SK-N-SH (cell line): Measurements from ENCODE around the gene EIF4G1. TPM values are rescaled to one million over a fixed set of nuclear protein-coding genes. Genes with fewer than 3 reads are reported as not detected.
A peak's percentile ranks its signal among the peaks of the same experiment; 100 is the strongest.

Source experiments
- CTCF ChIA-PET: fragments of 300-600, 350-600 bp; formaldehyde crosslinking; extraction: SDS; loops from one replicate; lab custom pipeline; 2021; lab: Yijun Ruan, JAX
- POLR2A ChIA-PET: fragments of 350-600 bp; sonication (Branson Sonifier 250); formaldehyde crosslinking; extraction: SDS; loops from one replicate; lab custom pipeline; 2020; ENCODE audit warnings: antibody characterized with exemption, inconsistent platforms; lab: Yijun Ruan, JAX
- DNase-seq: peaks from one replicate; pipeline ENCODE4 v3.0.0; 2012
- H2AFZ ChIP-seq: fragments of 200-600 bp; sonication (generic); 2 replicates; pipeline ENCODE4 v1.8.1; 2016; ENCODE audit warnings: antibody characterized with exemption, mild to moderate bottlenecking, low read depth
- H3F3A ChIP-seq: fragments of 200-600 bp; sonication (generic); replicated peaks from 2 replicates; pipeline ENCODE3; 2016; ENCODE audit warnings: antibody characterized with exemption, mild to moderate bottlenecking; ENCODE audit not compliant: insufficient read depth
- H3K27ac ChIP-seq, 2 experiments: fragments of 200-500 bp in 1 of 2; fragments of 200-600 bp in 1 of 2; sonication (Bioruptor generic) in 1 of 2; sonication (generic), shearing (Covaris generic) in 1 of 2; 2 replicates each; pipeline versions ENCODE4 v1.5.1 to v1.6.1; 2014 to 2016; ENCODE audit warnings: low read depth in 2 of 2, inconsistent platforms in 1 of 2, low read length in 1 of 2, mild to moderate bottlenecking in 1 of 2, mixed read lengths in 1 of 2
- H3K27me3 ChIP-seq: fragments of 200-600 bp; sonication (generic), shearing (Covaris generic); 2 replicates; pipeline ENCODE4 v1.6.1; 2016; ENCODE audit warnings: mixed run types; ENCODE audit not compliant: insufficient read depth
- H3K36me3 ChIP-seq, 2 experiments: fragments of 200-500 bp in 1 of 2; fragments of 200-600 bp in 1 of 2; sonication (Bioruptor generic) in 1 of 2; sonication (generic) in 1 of 2; replicated peaks in 1 of 2; 2 replicates each; pipeline versions ENCODE3 to v1.5.1; 2014 to 2016; ENCODE audit warnings: low read length in 1 of 2, mild to moderate bottlenecking in 1 of 2; ENCODE audit not compliant: insufficient read depth in 2 of 2, control insufficient read depth in 1 of 2
- H3K4me1 ChIP-seq, 2 experiments: fragments of 200-500 bp in 1 of 2; fragments of 200-600 bp in 1 of 2; sonication (Bioruptor generic) in 1 of 2; sonication (generic), shearing (Covaris generic) in 1 of 2; 2 replicates each; pipeline versions ENCODE4 v1.5.1 to v1.6.1; 2014 to 2016; ENCODE audit warnings: low read depth in 1 of 2, low read length in 1 of 2, mixed run types in 1 of 2; ENCODE audit not compliant: insufficient read depth in 2 of 2, control insufficient read depth in 1 of 2
- H3K4me2 ChIP-seq: fragments of 200-600 bp; sonication (generic), shearing (Covaris generic); 2 replicates; pipeline ENCODE4 v1.6.1; 2017; ENCODE audit warnings: mixed run types
- H3K4me3 ChIP-seq, 2 experiments: fragments of 200-500 bp in 1 of 2; fragments of 200-600 bp in 1 of 2; sonication (Bioruptor generic) in 1 of 2; sonication (generic), shearing (Covaris generic) in 1 of 2; 2 replicates each; pipeline versions ENCODE4 v1.5.1 to v1.8.1; 2014 to 2016; ENCODE audit warnings: low read depth in 2 of 2, inconsistent platforms in 1 of 2, low read length in 1 of 2, mild to moderate bottlenecking in 1 of 2, mixed read lengths in 1 of 2, moderate library complexity in 1 of 2
- H3K79me2 ChIP-seq: fragments of 200-600 bp; sonication (generic); 2 replicates; pipeline ENCODE4 v1.8.1; 2017; ENCODE audit warnings: mild to moderate bottlenecking; ENCODE audit not compliant: insufficient read depth
- H3K9ac ChIP-seq: fragments of 200-600 bp; sonication (generic); 2 replicates; pipeline ENCODE4 v1.6.1; 2017; ENCODE audit warnings: mixed run types
- H3K9me2 ChIP-seq: fragments of 200-600 bp; sonication (generic); 2 replicates; pipeline ENCODE4 v1.6.1; 2017; ENCODE audit warnings: mixed run types
- H3K9me3 ChIP-seq: fragments of 200-600 bp; sonication (generic); 2 replicates; pipeline ENCODE4 v1.6.1; 2017; ENCODE audit warnings: mixed run types, mild to moderate bottlenecking, moderate library complexity
- H4K20me1 ChIP-seq: fragments of 200-600 bp; sonication (generic); 2 replicates; pipeline ENCODE4 v1.6.1; 2017; ENCODE audit warnings: mild to moderate bottlenecking, mixed run types; ENCODE audit not compliant: insufficient read depth
- ELF1 ChIP-seq: IDR thresholded peaks from 2 replicates; pipeline ENCODE4 v1.4.0; 2012
- FOXJ3 ChIP-seq: sonication (generic); formaldehyde crosslinking; IDR thresholded peaks from 2 replicates; pipeline ENCODE4 v1.5.1; 2020; ENCODE audit warnings: mild to moderate bottlenecking, missing genetic modification reagents
- GABPA ChIP-seq: IDR thresholded peaks from 2 replicates; pipeline ENCODE4 v1.4.0; 2012; ENCODE audit warnings: low read depth, mild to moderate bottlenecking
- MEF2A ChIP-seq: IDR thresholded peaks from 2 replicates; pipeline ENCODE4 v1.4.0; 2012; ENCODE audit warnings: low read depth, borderline replicate concordance
- NFIC ChIP-seq: IDR thresholded peaks from 2 replicates; pipeline ENCODE4 v1.4.0; 2012; ENCODE audit warnings: borderline replicate concordance
- NRF1 ChIP-seq: IDR thresholded peaks from 2 replicates; pipeline ENCODE4 v1.6.1; 2012; ENCODE audit warnings: low read depth, mild to moderate bottlenecking, low read length
- RAD21 ChIP-seq: IDR thresholded peaks from 2 replicates; pipeline ENCODE4 v1.6.1; 2012; ENCODE audit warnings: mild to moderate bottlenecking, low read length
- RCOR1 ChIP-seq: fragments of 150-350 bp; IDR thresholded peaks from 2 replicates; pipeline ENCODE4 v1.6.1; 2017; ENCODE audit warnings: antibody characterized with exemption, low read length
- RFX5 ChIP-seq: IDR thresholded peaks from 2 replicates; pipeline ENCODE4 v1.6.1; 2012; ENCODE audit warnings: mild to moderate bottlenecking, improper control_type of control experiment, low read length
- SIN3A ChIP-seq: IDR thresholded peaks from 2 replicates; pipeline ENCODE4 v1.6.1; 2012; ENCODE audit warnings: low read depth, mild to moderate bottlenecking, low read length, moderate library complexity, borderline replicate concordance
- SMC3 ChIP-seq: IDR thresholded peaks from 2 replicates; pipeline ENCODE4 v1.6.1; 2012; ENCODE audit warnings: low read depth, low read length, improper control_type of control experiment
- TAF1 ChIP-seq: IDR thresholded peaks from 2 replicates; pipeline ENCODE4 v1.6.1; 2012; ENCODE audit warnings: low read depth, mild to moderate bottlenecking, low read length, moderate library complexity, borderline replicate concordance
- TEAD4 ChIP-seq: IDR thresholded peaks from 2 replicates; pipeline ENCODE4 v1.4.0; 2012; ENCODE audit warnings: mild to moderate bottlenecking, borderline replicate concordance; ENCODE audit not compliant: insufficient read depth
- YY1 ChIP-seq: IDR thresholded peaks from 2 replicates; pipeline ENCODE4 v1.4.0; 2012; ENCODE audit warnings: low read depth, mild to moderate bottlenecking
- WGBS: methylation state at CpG from one replicate; pipeline ENCODE4 v1.1.6; 2017; ENCODE audit warnings: low lambda C conversion rate; 5-methylcytosine and 5-hydroxymethylcytosine counted together
- polyA plus RNA-seq, 3 experiments: library from polyadenylated mRNA; depleted of rRNA; stranded (reverse); fragments of >200 nt; gene quantifications; 2 replicates each; pipeline ENCODE4 v1.2.3, GENCODE V29; 2012
- TF ChIP-seq, protein P1 (sequence below): IDR thresholded peaks from 2 replicates; pipeline ENCODE4 v1.4.0; 2012; ENCODE audit warnings: low read depth, borderline replicate concordance
- TF ChIP-seq, protein P2 (sequence below): fragments of 200-600 bp; sonication (generic); IDR thresholded peaks from 2 replicates; pipeline ENCODE4 v1.6.1; 2017; ENCODE audit warnings: antibody characterized with exemption, mild to moderate bottlenecking, moderate library complexity
- TF ChIP-seq, protein P3 (sequence below): IDR thresholded peaks from 2 replicates; pipeline ENCODE4 v1.4.0; 2012; ENCODE audit warnings: low read depth

The EIF4G1 gene
- polyA plus RNA-seq, 1 of the 3 experiments (the other 2 are of a cell fraction): 262 TPM

DNA sequence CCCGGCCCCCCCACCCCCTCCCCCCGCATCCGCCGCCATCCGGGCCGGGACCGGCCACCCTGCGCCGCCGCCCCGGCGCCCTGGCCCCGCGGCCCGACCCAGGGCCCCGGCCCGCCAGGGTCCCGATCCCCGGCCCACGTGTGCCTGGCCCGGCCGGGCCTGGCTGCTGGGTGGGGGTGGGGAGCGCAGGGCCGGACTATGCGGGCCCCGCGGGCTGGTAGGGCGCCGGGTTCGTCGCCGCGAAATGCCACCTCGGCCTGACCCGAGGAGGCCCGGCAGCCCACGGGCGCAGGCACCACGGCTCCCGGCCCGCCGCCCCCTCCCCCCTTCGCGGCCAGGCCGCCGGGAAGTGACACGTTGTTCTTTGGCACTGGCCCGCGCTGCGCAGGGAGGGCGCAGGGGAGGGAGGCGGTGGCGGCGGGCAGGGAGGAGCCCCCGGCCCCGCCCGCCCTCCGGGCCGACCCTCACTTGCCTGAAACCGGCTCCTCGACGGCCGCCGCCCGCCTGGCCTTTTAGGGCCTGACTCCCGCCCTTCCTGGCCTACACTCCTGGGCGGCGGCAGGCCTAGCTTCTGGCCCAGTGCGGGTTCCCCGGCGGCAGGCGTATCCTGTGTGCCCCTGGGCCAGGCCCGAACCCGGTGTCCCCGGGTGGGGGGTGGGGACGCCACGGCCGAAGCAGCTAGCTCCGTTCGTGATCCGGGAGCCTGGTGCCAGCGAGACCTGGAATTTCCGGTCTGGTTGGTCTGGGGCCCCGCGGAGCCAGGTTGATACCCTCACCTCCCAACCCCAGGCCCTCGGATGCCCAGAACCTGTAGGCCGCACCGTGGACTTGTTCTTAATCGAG, 515 bp downstream of the EIF4G1 start:
- H3K4me3 ChIP-seq: peak overlapping the region; percentile 64 to 70
- H3K36me3 ChIP-seq: peaks cover 11 to 12% of the 10 kb centered on the region in 2 experiments
- peaks cover 50% of the 10 kb centered on the region for H3F3A ChIP-seq
- H3K79me2 ChIP-seq: peaks cover 53% of the 10 kb centered on the region
- H3K4me2 ChIP-seq: peak overlapping the region; percentile 99
- TF ChIP-seq RAD21 (no peak), YY1 (peak; percentile 15; the same call in 1 of the 2 replicates), MEF2A (no peak), NRF1 (peak; percentile 60), RCOR1 (no peak), GABPA (no peak), RFX5 (no peak), FOXJ3 (CRISPR knock-in tag) (no peak), SMC3 (no peak), TAF1 (peak; percentile 54; the same call in 1 of the 2 replicates), TEAD4 (no peak), NFIC (peak; percentile 55), ELF1 (no peak), SIN3A (0 out of 2 replicates have a peak, but pooled peaks have one; percentile 45)
- TF ChIP-seq, protein P1, sequence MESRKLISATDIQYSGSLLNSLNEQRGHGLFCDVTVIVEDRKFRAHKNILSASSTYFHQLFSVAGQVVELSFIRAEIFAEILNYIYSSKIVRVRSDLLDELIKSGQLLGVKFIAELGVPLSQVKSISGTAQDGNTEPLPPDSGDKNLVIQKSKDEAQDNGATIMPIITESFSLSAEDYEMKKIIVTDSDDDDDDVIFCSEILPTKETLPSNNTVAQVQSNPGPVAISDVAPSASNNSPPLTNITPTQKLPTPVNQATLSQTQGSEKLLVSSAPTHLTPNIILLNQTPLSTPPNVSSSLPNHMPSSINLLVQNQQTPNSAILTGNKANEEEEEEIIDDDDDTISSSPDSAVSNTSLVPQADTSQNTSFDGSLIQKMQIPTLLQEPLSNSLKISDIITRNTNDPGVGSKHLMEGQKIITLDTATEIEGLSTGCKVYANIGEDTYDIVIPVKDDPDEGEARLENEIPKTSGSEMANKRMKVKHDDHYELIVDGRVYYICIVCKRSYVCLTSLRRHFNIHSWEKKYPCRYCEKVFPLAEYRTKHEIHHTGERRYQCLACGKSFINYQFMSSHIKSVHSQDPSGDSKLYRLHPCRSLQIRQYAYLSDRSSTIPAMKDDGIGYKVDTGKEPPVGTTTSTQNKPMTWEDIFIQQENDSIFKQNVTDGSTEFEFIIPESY: 0 out of 2 replicates have a peak, but pooled peaks have one; percentile 7
- TF ChIP-seq, protein P2, sequence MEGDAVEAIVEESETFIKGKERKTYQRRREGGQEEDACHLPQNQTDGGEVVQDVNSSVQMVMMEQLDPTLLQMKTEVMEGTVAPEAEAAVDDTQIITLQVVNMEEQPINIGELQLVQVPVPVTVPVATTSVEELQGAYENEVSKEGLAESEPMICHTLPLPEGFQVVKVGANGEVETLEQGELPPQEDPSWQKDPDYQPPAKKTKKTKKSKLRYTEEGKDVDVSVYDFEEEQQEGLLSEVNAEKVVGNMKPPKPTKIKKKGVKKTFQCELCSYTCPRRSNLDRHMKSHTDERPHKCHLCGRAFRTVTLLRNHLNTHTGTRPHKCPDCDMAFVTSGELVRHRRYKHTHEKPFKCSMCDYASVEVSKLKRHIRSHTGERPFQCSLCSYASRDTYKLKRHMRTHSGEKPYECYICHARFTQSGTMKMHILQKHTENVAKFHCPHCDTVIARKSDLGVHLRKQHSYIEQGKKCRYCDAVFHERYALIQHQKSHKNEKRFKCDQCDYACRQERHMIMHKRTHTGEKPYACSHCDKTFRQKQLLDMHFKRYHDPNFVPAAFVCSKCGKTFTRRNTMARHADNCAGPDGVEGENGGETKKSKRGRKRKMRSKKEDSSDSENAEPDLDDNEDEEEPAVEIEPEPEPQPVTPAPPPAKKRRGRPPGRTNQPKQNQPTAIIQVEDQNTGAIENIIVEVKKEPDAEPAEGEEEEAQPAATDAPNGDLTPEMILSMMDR: no peak
- TF ChIP-seq, protein P3, sequence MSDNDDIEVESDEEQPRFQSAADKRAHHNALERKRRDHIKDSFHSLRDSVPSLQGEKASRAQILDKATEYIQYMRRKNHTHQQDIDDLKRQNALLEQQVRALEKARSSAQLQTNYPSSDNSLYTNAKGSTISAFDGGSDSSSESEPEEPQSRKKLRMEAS: peak; percentile 3; the same call in 1 of the 2 replicates
- 4% methylated on average over 5 of the region's 89 CpGs for WGBS
- peaks cover 27 to 30% of the 10 kb centered on the region in 2 experiments; a peak in 3 of 4 replicates for H3K4me1 ChIP-seq
- H3K9ac ChIP-seq: peak overlapping the region; percentile 94
- peaks cover 42% of the 10 kb centered on the region for H4K20me1 ChIP-seq
- peak; percentile 87 for DNase-seq
- no peaks in the 10 kb centered on the region for H3K9me2 ChIP-seq
- H3K27me3 ChIP-seq: no peaks in the 10 kb centered on the region
- ChIA-PET CTCF (interaction anchor here (1.0 kb wide), 1 partner anchor 65 kb away, joined by 3 read pairs; the partner anchor contains the start of gene EEF1AKMT4), POLR2A (interaction anchor here (2.2 kb wide), 1 partner anchor 23 kb away, joined by 8 read pairs; the partner anchor contains the start of gene FAM131A)
- peak overlapping the region; percentile 86 to 89 for H3K27ac ChIP-seq
- H3K9me3 ChIP-seq: no peaks in the 10 kb centered on the region
- H2AFZ ChIP-seq: no peak overlapping the region
